WTC11 (cell line): ENCODE measurements around the gene TFEB.

Source experiments
- ATF2 ChIP-seq: sonication (generic); formaldehyde crosslinking; IDR thresholded peaks from 2 replicates; pipeline ENCODE4 v1.8.1; 2022; ENCODE audit warnings: low read depth, missing genetic modification reagents, borderline replicate concordance
- CTCF ChIP-seq: fragments of 200-600 bp; IDR thresholded peaks from 2 replicates; pipeline ENCODE4 v1.8.0; 2022; ENCODE audit warnings: antibody characterized with exemption
- ESRRA ChIP-seq: sonication (generic); formaldehyde crosslinking; IDR thresholded peaks from 2 replicates; pipeline ENCODE4 v1.8.1; 2022; ENCODE audit warnings: mild to moderate bottlenecking, missing genetic modification reagents, borderline replicate concordance
- JUN ChIP-seq: sonication (generic); formaldehyde crosslinking; IDR thresholded peaks from 2 replicates; pipeline ENCODE4 v1.8.0; 2023; ENCODE audit warnings: mild to moderate bottlenecking, missing genetic modification reagents
- USF2 ChIP-seq: sonication (generic); formaldehyde crosslinking; IDR thresholded peaks from 2 replicates; pipeline ENCODE4 v1.8.1; 2023; ENCODE audit warnings: mild to moderate bottlenecking, missing genetic modification reagents, moderate library complexity

GRCh38 chr6:41678511-41679084 is 56.8 kb downstream of the TFEB start:
- TF ChIP-seq JUN (CRISPR knock-in tag) (no peak), ESRRA (CRISPR knock-in tag) (no peak), CTCF (no peak), ATF2 (no peak), USF2 (no peak)
